ENCODE measurements around the gene CD37. TPM values are rescaled to one million over a fixed set of nuclear protein-coding genes. Genes with fewer than 3 reads are reported as not detected.

The CD37 gene
- total RNA-seq, 1 donor, result 0.36 TPM

GRCh38 chr19:49374665-49375434, 39.6 kb downstream of the CD37 start:
- H3K27ac ChIP-seq (ENCODE audit: low read depth, low read length), result no peak overlapping the region
- no peak for TF ChIP-seq CTCF (IDR thresholded peaks at IDR 0.05; ENCODE audit: extremely low read depth, low read depth, low read length)
- H3K9me3 ChIP-seq (ENCODE audit: low read depth, low read length), result peaks cover 2% of the 10 kb centered on the region
- H3K27me3 ChIP-seq (ENCODE audit: insufficient read depth, low read length), result no peaks in the 10 kb centered on the region
- no peaks in the 10 kb centered on the region for H3K36me3 ChIP-seq (ENCODE audit: insufficient read depth, low read length)
- peak; percentile 74 for DNase-seq (ENCODE audit: insufficient read length, low spot score, missing footprints)
- no peak overlapping the region for H2AFZ ChIP-seq (ENCODE audit: low read length)
- no peak overlapping the region for H3K4me2 ChIP-seq (ENCODE audit: insufficient read depth, low read length)
- no peaks in the 10 kb centered on the region for H4K20me1 ChIP-seq (ENCODE audit: insufficient read depth, low read length)
- H3K4me1 ChIP-seq (ENCODE audit: insufficient read depth, low read length), result no peaks in the 10 kb centered on the region
- H3K4me3 ChIP-seq (ENCODE audit: insufficient read depth, low read length), result no peak overlapping the region
- H3K79me2 ChIP-seq (ENCODE audit: insufficient read depth, low read length), result no peaks in the 10 kb centered on the region

GRCh38 chr19:49378512-49378911, 43.3 kb downstream of the CD37 start:
- Histone ChIP-seq H3K79me2 (ENCODE audit: insufficient read depth, low read length) (no peaks in the 10 kb centered on the region), H3K4me2 (ENCODE audit: insufficient read depth, low read length) (no peak overlapping the region), H3K9me3 (ENCODE audit: low read depth, low read length) (peaks cover 3% of the 10 kb centered on the region), H3K27ac (ENCODE audit: low read depth, low read length) (no peak overlapping the region), H4K20me1 (ENCODE audit: insufficient read depth, low read length) (no peaks in the 10 kb centered on the region), H3K36me3 (ENCODE audit: insufficient read depth, low read length) (no peaks in the 10 kb centered on the region), H3K27me3 (ENCODE audit: insufficient read depth, low read length) (peaks cover 3% of the 10 kb centered on the region), H3K4me1 (ENCODE audit: insufficient read depth, low read length) (no peaks in the 10 kb centered on the region), H2AFZ (ENCODE audit: low read length) (peak overlapping the region; percentile 35), H3K4me3 (ENCODE audit: insufficient read depth, low read length) (no peak overlapping the region)
- no peak for DNase-seq (ENCODE audit: insufficient read length, low spot score, missing footprints)
- TF ChIP-seq CTCF (IDR thresholded peaks at IDR 0.05; ENCODE audit: extremely low read depth, low read depth, low read length), result no peak

- no peaks in the 10 kb centered on the region for H3K4me1 ChIP-seq (ENCODE audit: insufficient read depth, low read length)
- no peak for TF ChIP-seq CTCF (IDR thresholded peaks at IDR 0.05; ENCODE audit: extremely low read depth, low read depth, low read length)
- H3K9me3 ChIP-seq (ENCODE audit: low read depth, low read length), result peaks cover 3% of the 10 kb centered on the region
- no peaks in the 10 kb centered on the region for H4K20me1 ChIP-seq (ENCODE audit: insufficient read depth, low read length)
- H3K36me3 ChIP-seq (ENCODE audit: insufficient read depth, low read length), result no peaks in the 10 kb centered on the region
- no peak overlapping the region for H3K4me3 ChIP-seq (ENCODE audit: insufficient read depth, low read length)
- H3K27ac ChIP-seq (ENCODE audit: low read depth, low read length), result no peak overlapping the region
- no peaks in the 10 kb centered on the region for H3K79me2 ChIP-seq (ENCODE audit: insufficient read depth, low read length)
- H3K4me2 ChIP-seq (ENCODE audit: insufficient read depth, low read length), result no peak overlapping the region
- no peak for DNase-seq (ENCODE audit: insufficient read length, low spot score, missing footprints)
- H2AFZ ChIP-seq (ENCODE audit: low read length), result no peak overlapping the region
- peaks cover 3% of the 10 kb centered on the region for H3K27me3 ChIP-seq (ENCODE audit: insufficient read depth, low read length)
Observed at GRCh38 chr19:49380391-49380790, 45.2 kb downstream of the CD37 start.

GRCh38 chr19:49382639-49383038, 47.4 kb downstream of the CD37 start:
- Histone ChIP-seq H4K20me1 (ENCODE audit: insufficient read depth, low read length) (no peaks in the 10 kb centered on the region), H3K4me3 (ENCODE audit: insufficient read depth, low read length) (no peak overlapping the region), H3K4me1 (ENCODE audit: insufficient read depth, low read length) (no peaks in the 10 kb centered on the region), H2AFZ (ENCODE audit: low read length) (no peak overlapping the region), H3K4me2 (ENCODE audit: insufficient read depth, low read length) (no peak overlapping the region), H3K27me3 (ENCODE audit: insufficient read depth, low read length) (peaks cover 3% of the 10 kb centered on the region), H3K9me3 (ENCODE audit: low read depth, low read length) (peaks cover 3% of the 10 kb centered on the region), H3K27ac (ENCODE audit: low read depth, low read length) (no peak overlapping the region), H3K36me3 (ENCODE audit: insufficient read depth, low read length) (no peaks in the 10 kb centered on the region), H3K79me2 (ENCODE audit: insufficient read depth, low read length) (no peaks in the 10 kb centered on the region)
- DNase-seq (ENCODE audit: insufficient read length, low spot score, missing footprints), result no peak
- no peak for TF ChIP-seq CTCF (IDR thresholded peaks at IDR 0.05; ENCODE audit: extremely low read depth, low read depth, low read length)

Measured in osteoblast (primary cell).